ENCODE results near the gene STX8.
"Not testable (repeated sequence)": the region's sequence is repeated elsewhere in the genome, so short reads cannot be mapped to it uniquely, and the experiment has no call there.

The STX8 gene

GRCh38 chr17:9339958-9340357, 235.7 kb downstream of the STX8 start:
- DNase-seq = no peak
- no peak for TF ChIP-seq CTCF (IDR thresholded peaks at IDR 0.05; ENCODE audit: low read depth, low read length)
- no peaks in the 10 kb centered on the region for H3K4me1 ChIP-seq

GRCh38 chr17:9339482-9339881, 236.1 kb downstream of the STX8 start:
- H3K36me3 ChIP-seq; H3K4me3 ChIP-seq (ENCODE audit: low read depth, low read length); DNase-seq; H3K27me3 ChIP-seq; H3K4me1 ChIP-seq; H3K9me3 ChIP-seq: not testable (repeated sequence)

More at GRCh38 chr17:9339958-9340357, 235.7 kb downstream of the STX8 start:
- H3K9me3 ChIP-seq = no peaks in the 10 kb centered on the region
- no peaks in the 10 kb centered on the region for H3K27me3 ChIP-seq
- H3K36me3 ChIP-seq = no peaks in the 10 kb centered on the region
- H3K4me3 ChIP-seq (ENCODE audit: low read depth, low read length) = no peak overlapping the region

GRCh38 chr17:9336817-9337216, 238.8 kb downstream of the STX8 start:
- Histone ChIP-seq H3K4me1 (no peaks in the 10 kb centered on the region), H3K4me3 (ENCODE audit: low read depth, low read length) (no peak overlapping the region), H3K9me3 (no peaks in the 10 kb centered on the region), H3K36me3 (no peaks in the 10 kb centered on the region), H3K27me3 (no peaks in the 10 kb centered on the region)
- no peak for DNase-seq
- no peak for TF ChIP-seq CTCF (IDR thresholded peaks at IDR 0.05; ENCODE audit: low read depth, low read length)

- H3K4me3 ChIP-seq (ENCODE audit: low read depth, low read length) = no peak overlapping the region
- no peak for TF ChIP-seq CTCF (IDR thresholded peaks at IDR 0.05; ENCODE audit: low read depth, low read length)
- no peaks in the 10 kb centered on the region for H3K4me1 ChIP-seq
- no peaks in the 10 kb centered on the region for H3K36me3 ChIP-seq
- H3K9me3 ChIP-seq = no peaks in the 10 kb centered on the region
- DNase-seq = no peak
- H3K27me3 ChIP-seq = no peaks in the 10 kb centered on the region
Measured at GRCh38 chr17:9334536-9335446, 240.8 kb downstream of the STX8 start.

GRCh38 chr17:9332132-9332494, 243.5 kb downstream of the STX8 start:
- Histone ChIP-seq H3K27me3 (no peaks in the 10 kb centered on the region), H3K9me3 (no peaks in the 10 kb centered on the region), H3K4me3 (ENCODE audit: low read depth, low read length) (no peak overlapping the region), H3K36me3 (no peaks in the 10 kb centered on the region), H3K4me1 (no peaks in the 10 kb centered on the region)
- DNase-seq = no peak
- TF ChIP-seq CTCF (IDR thresholded peaks at IDR 0.05; ENCODE audit: low read depth, low read length) = no peak

GRCh38 chr17:9331279-9332131, 244.1 kb downstream of the STX8 start:
- no peak for TF ChIP-seq CTCF (IDR thresholded peaks at IDR 0.05; ENCODE audit: low read depth, low read length)
- Histone ChIP-seq H3K27me3 (no peaks in the 10 kb centered on the region), H3K4me3 (ENCODE audit: low read depth, low read length) (no peak overlapping the region), H3K36me3 (no peaks in the 10 kb centered on the region), H3K9me3 (no peaks in the 10 kb centered on the region), H3K4me1 (no peaks in the 10 kb centered on the region)
- no peak for DNase-seq
